Right cardiac atrium (tissue), 5 donors: Measurements from ENCODE around the gene SOX6. TPM values are rescaled to one million over a fixed set of nuclear protein-coding genes. Genes with fewer than 3 reads are reported as not detected.

Experiments
- ATAC-seq, 2 donors: fragments of 200-7000 bp; cut with Tn5 transposase; one replicate each; pipeline versions ENCODE4 v1.8.0 to v1.9.1; 2020; ENCODE audit warnings: moderate library complexity in 2 of 2, mild to moderate bottlenecking in 1 of 2
- DNase-seq, 3 donors: peaks; one replicate each; pipeline ENCODE4 v3.0.0-alpha.2; 2020
- H3K27ac ChIP-seq: one replicate; pipeline ENCODE4 v1.5.1; 2013; ENCODE audit warnings: mild to moderate bottlenecking, low read length, control low read depth, moderate library complexity
- H3K27me3 ChIP-seq: one replicate; pipeline ENCODE4 v1.6.1; 2013; ENCODE audit not compliant: control insufficient read depth, insufficient read depth
- H3K4me1 ChIP-seq: one replicate; pipeline ENCODE4 v1.6.1; 2013; ENCODE audit warnings: low read length; ENCODE audit not compliant: control insufficient read depth, insufficient read depth
- H3K4me3 ChIP-seq: one replicate; pipeline ENCODE4 v1.5.1; 2013; ENCODE audit warnings: low read length, control low read depth
- H3K9me3 ChIP-seq: one replicate; pipeline ENCODE4 v1.6.1; 2013; ENCODE audit warnings: low read length; ENCODE audit not compliant: control insufficient read depth
- WGBS: extraction: QIAGEN DNeasy Blood & Tissue Kit; methylation state at CpG from one replicate; pipeline ENCODE4 v1.1.7; 2013; 5-methylcytosine and 5-hydroxymethylcytosine counted together
- intact Hi-C, 4 donors: fragments of 100-400 bp; cut with DNase I; formaldehyde crosslinking; loops; one replicate each; pipeline versions ENCODE4 v1.11.0 to v1.14.0; 2022 to 2023
- polyA plus RNA-seq: library from polyadenylated mRNA; stranded (reverse); fragments of 200-250 nt; gene quantifications from one replicate; pipeline ENCODE4 v1.2.3, GENCODE V29; 2013
- total RNA-seq, 4 donors: library from RNA; stranded (reverse); fragmentation: NEBNext Ultra II Directional; extraction: Animal tissue kit (Norgen Biotek cat#: 25700); gene quantifications; one replicate each; pipeline ENCODE4 v1.2.1, GENCODE V29; 2021
- donor health status: healthy with polysubstance abuse.
- donor health status: DM: no; HTN: yes; CAD: no.
- donor health status: DM: no; HTN: no; CAD: no.
- donor health status: DM: no; HTN: yes; CAD: no; lungs with severe emphysema.
- donor health status: DM: yes; HTN: yes; CAD: no.

SOX6 gene
- total and polyA plus RNA-seq, 5 donors, result 3.3 to 26.7 (median 22.4) TPM

- no peak for DNase-seq
- H3K27ac ChIP-seq, result no peak overlapping the region
- intact Hi-C loops, result no loop called here
- no peak for ATAC-seq
- H3K9me3 ChIP-seq, result no peaks in the 10 kb centered on the region
- no peak overlapping the region for H3K4me3 ChIP-seq
- WGBS, result 45% methylated on average over 3 of the region's 3 CpGs
- peaks cover 7% of the 10 kb centered on the region for H3K4me1 ChIP-seq
- H3K27me3 ChIP-seq, result no peaks in the 10 kb centered on the region
These were observed 343.1 kb downstream of the SOX6 start for GRCh38 chr11:16013242-16013641.

GRCh38 chr11:16012125-16012751 lies 344.1 kb downstream of the SOX6 start:
- ATAC-seq (peak; percentile 42 to 45), DNase-seq (no peak)
- peaks cover 7% of the 10 kb centered on the region for H3K4me1 ChIP-seq
- no peak overlapping the region for H3K4me3 ChIP-seq
- no peak overlapping the region for H3K27ac ChIP-seq
- intact Hi-C loops, result no loop called here
- H3K9me3 ChIP-seq, result no peaks in the 10 kb centered on the region
- 61% methylated on average over 6 of the region's 6 CpGs for WGBS
- H3K27me3 ChIP-seq, result no peaks in the 10 kb centered on the region

- Histone ChIP-seq H3K27me3 (no peaks in the 10 kb centered on the region), H3K4me3 (no peak overlapping the region), H3K27ac (no peak overlapping the region), H3K4me1 (peaks cover 7% of the 10 kb centered on the region), H3K9me3 (no peaks in the 10 kb centered on the region)
- ATAC-seq (no peak), DNase-seq (no peak)
- intact Hi-C loops, result no loop called here
These were observed 344.9 kb downstream of the SOX6 start for GRCh38 chr11:16011396-16011795.

GRCh38 chr11:16009021-16009420 lies 347.3 kb downstream of the SOX6 start:
- 95% methylated on average over 1 of the region's 1 CpG for WGBS
- no peaks in the 10 kb centered on the region for H3K9me3 ChIP-seq
- DNase-seq (no peak), ATAC-seq (no peak)
- no peak overlapping the region for H3K4me3 ChIP-seq
- intact Hi-C loops, result no loop called here
- no peak overlapping the region for H3K27ac ChIP-seq
- H3K4me1 ChIP-seq, result peaks cover 5% of the 10 kb centered on the region
- no peaks in the 10 kb centered on the region for H3K27me3 ChIP-seq

GRCh38 chr11:16007514-16007913 lies 348.8 kb downstream of the SOX6 start:
- Histone ChIP-seq H3K27ac (no peak overlapping the region), H3K4me1 (peaks cover 4% of the 10 kb centered on the region), H3K27me3 (no peaks in the 10 kb centered on the region), H3K4me3 (no peak overlapping the region), H3K9me3 (no peaks in the 10 kb centered on the region)
- ATAC-seq, result no peak
- 62% methylated on average over 3 of the region's 3 CpGs for WGBS
- intact Hi-C loops, result no loop called here
- DNase-seq, result no peak

GRCh38 chr11:16002942-16003341 lies 353.4 kb downstream of the SOX6 start:
- Histone ChIP-seq H3K4me3 (no peak overlapping the region), H3K4me1 (no peaks in the 10 kb centered on the region), H3K27ac (no peak overlapping the region), H3K9me3 (no peaks in the 10 kb centered on the region), H3K27me3 (no peaks in the 10 kb centered on the region)
- intact Hi-C loops, result no loop called here
- ATAC-seq (peak; percentile 65 to 68), DNase-seq (no peak)
- WGBS, result 74% methylated on average over 1 of the region's 1 CpG

GRCh38 chr11:16001899-16002426 lies 354.4 kb downstream of the SOX6 start:
- no peaks in the 10 kb centered on the region for H3K9me3 ChIP-seq
- H3K27me3 ChIP-seq, result no peaks in the 10 kb centered on the region
- no peak overlapping the region for H3K27ac ChIP-seq
- peak; percentile 61 to 68 for ATAC-seq
- no peak overlapping the region for H3K4me3 ChIP-seq
- intact Hi-C loops, result no loop called here
- WGBS, result 52% methylated on average over 4 of the region's 4 CpGs
- no peak for DNase-seq
- no peaks in the 10 kb centered on the region for H3K4me1 ChIP-seq

GRCh38 chr11:16001044-16001568 lies 355.2 kb downstream of the SOX6 start:
- H3K27me3 ChIP-seq, result no peaks in the 10 kb centered on the region
- no peak overlapping the region for H3K27ac ChIP-seq
- no peak overlapping the region for H3K4me3 ChIP-seq
- no peak for DNase-seq
- intact Hi-C loops, result no loop called here
- H3K4me1 ChIP-seq, result no peaks in the 10 kb centered on the region
- WGBS, result 86% methylated on average over 4 of the region's 4 CpGs
- no peak for ATAC-seq
- no peaks in the 10 kb centered on the region for H3K9me3 ChIP-seq

- H3K4me3 ChIP-seq, result no peak overlapping the region
- no peaks in the 10 kb centered on the region for H3K27me3 ChIP-seq
- no peaks in the 10 kb centered on the region for H3K9me3 ChIP-seq
- intact Hi-C loops, result no loop called here
- no peak overlapping the region for H3K27ac ChIP-seq
- no peaks in the 10 kb centered on the region for H3K4me1 ChIP-seq
- DNase-seq, result no peak
- WGBS, result 36% methylated on average over 1 of the region's 1 CpG
- peak; percentile 55 to 65 for ATAC-seq
These were observed 356.3 kb downstream of the SOX6 start for GRCh38 chr11:16000065-16000464.

- H3K9me3 ChIP-seq, result no peaks in the 10 kb centered on the region
- H3K27me3 ChIP-seq, result no peaks in the 10 kb centered on the region
- H3K27ac ChIP-seq, result no peak overlapping the region
- H3K4me1 ChIP-seq, result peaks cover 6% of the 10 kb centered on the region
- ATAC-seq (no peak), DNase-seq (no peak)
- WGBS, result 85% methylated on average over 4 of the region's 4 CpGs
- intact Hi-C loops, result no loop called here
- no peak overlapping the region for H3K4me3 ChIP-seq
These were observed 363.0 kb downstream of the SOX6 start for GRCh38 chr11:15993345-15993744.

GRCh38 chr11:15991215-15991614 lies 365.1 kb downstream of the SOX6 start:
- DNase-seq, result no peak
- H3K27me3 ChIP-seq, result no peaks in the 10 kb centered on the region
- ATAC-seq, result no peak
- H3K4me3 ChIP-seq, result no peak overlapping the region
- no peak overlapping the region for H3K27ac ChIP-seq
- H3K9me3 ChIP-seq, result no peaks in the 10 kb centered on the region
- H3K4me1 ChIP-seq, result peaks cover 6% of the 10 kb centered on the region
- intact Hi-C loops, result no loop called here
- WGBS, result 97% methylated on average over 3 of the region's 3 CpGs
